H54 (cell line): ENCODE data around the gene MLLT1.
A peak's percentile ranks its signal among the peaks of the same experiment; 100 is the strongest.

ENCODE experiments used
- DNase-seq: peaks from one replicate; pipeline ENCODE4 v3.0.0; 2011; ENCODE audit warnings: low spot score, mixed read lengths; ENCODE audit not compliant: insufficient read length
- FAIRE-seq: peaks from 3 replicates; lab custom pipeline; 2011; peaks lifted over from hg19 to GRCh38; lab: Jason Lieb, UNC
- POLR2A ChIP-seq: IDR thresholded peaks from 2 replicates; pipeline ENCODE4 v1.6.1; 2011; ENCODE audit warnings: low read depth, mild to moderate bottlenecking, low read length

The MLLT1 gene

GRCh38 chr19:6221878-6222746 lies 57.7 kb downstream of the MLLT1 start:
- FAIRE-seq (no peak), DNase-seq (no peak)
- no peak for TF ChIP-seq POLR2A

GRCh38 chr19:6221220-6221877 lies 58.4 kb downstream of the MLLT1 start:
- DNase-seq (no peak), FAIRE-seq (no peak)
- no peak for TF ChIP-seq POLR2A

GRCh38 chr19:6220385-6221191 lies 59.2 kb downstream of the MLLT1 start:
- no peak for TF ChIP-seq POLR2A
- DNase-seq (no peak), FAIRE-seq (no peak)

- DNase-seq, result no peak
- FAIRE-seq, result no peak
- TF ChIP-seq POLR2A, result no peak
These were observed 60.0 kb downstream of the MLLT1 start for GRCh38 chr19:6219586-6220290.

GRCh38 chr19:6219147-6219525 lies 60.6 kb downstream of the MLLT1 start:
- DNase-seq, result no peak
- no peak for FAIRE-seq
- TF ChIP-seq POLR2A, result no peak

- no peak for TF ChIP-seq POLR2A
- DNase-seq (peak; percentile 96), FAIRE-seq (no peak)
These were observed 61.2 kb downstream of the MLLT1 start for GRCh38 chr19:6218491-6219146.

GRCh38 chr19:6217752-6218334 lies 61.9 kb downstream of the MLLT1 start:
- FAIRE-seq, result no peak
- no peak for TF ChIP-seq POLR2A
- no peak for DNase-seq

GRCh38 chr19:6216996-6217751 lies 62.6 kb downstream of the MLLT1 start:
- no peak for DNase-seq
- no peak for TF ChIP-seq POLR2A
- no peak for FAIRE-seq

- no peak for DNase-seq
- TF ChIP-seq POLR2A, result no peak
- FAIRE-seq, result no peak
These were observed 63.4 kb downstream of the MLLT1 start for GRCh38 chr19:6216236-6216995.

GRCh38 chr19:6215701-6216235 lies 64.0 kb downstream of the MLLT1 start:
- FAIRE-seq (no peak), DNase-seq (no peak)
- no peak for TF ChIP-seq POLR2A
